Ishikawa (cell line): Measurements from ENCODE around the gene UBA6.

ENCODE experiments used
- CEBPB ChIP-seq: IDR thresholded peaks from 2 replicates; pipeline ENCODE4 v1.6.1; 2012
- CREB1 ChIP-seq: IDR thresholded peaks from 2 replicates; pipeline ENCODE4 v1.6.1; 2012; ENCODE audit warnings: low read depth
- EP300 ChIP-seq: IDR thresholded peaks from 2 replicates; pipeline ENCODE4 v1.6.1; 2012; ENCODE audit warnings: borderline replicate concordance
- FOXM1 ChIP-seq: IDR thresholded peaks from 2 replicates; pipeline ENCODE4 v1.6.1; 2012; ENCODE audit warnings: low read depth, borderline replicate concordance
- MAX ChIP-seq: IDR thresholded peaks from 2 replicates; pipeline ENCODE4 v1.6.1; 2012
- RAD21 ChIP-seq: IDR thresholded peaks from 2 replicates; pipeline ENCODE4 v1.6.1; 2012; ENCODE audit warnings: low read depth
- REST ChIP-seq: IDR thresholded peaks from 2 replicates; pipeline ENCODE4 v1.6.1; 2012; ENCODE audit warnings: low read depth, mild to moderate bottlenecking
- TAF1 ChIP-seq: IDR thresholded peaks from 2 replicates; pipeline ENCODE4 v1.6.1; 2012; ENCODE audit warnings: low read depth, mild to moderate bottlenecking
- TEAD4 ChIP-seq: IDR thresholded peaks from 2 replicates; pipeline ENCODE4 v1.6.1; 2012
- ZBTB7A ChIP-seq: IDR thresholded peaks from 2 replicates; pipeline ENCODE4 v1.6.1; 2012; ENCODE audit warnings: low read depth

GRCh38 chr4:67684839-67685531 is 16.0 kb downstream of the UBA6 start:
- TF ChIP-seq TAF1 = no peak
- TF ChIP-seq CEBPB = no peak
- TF ChIP-seq REST = no peak
- TF ChIP-seq FOXM1 = no peak
- TF ChIP-seq TEAD4 = no peak
- TF ChIP-seq MAX = no peak
- no peak for TF ChIP-seq RAD21
- no peak for TF ChIP-seq ZBTB7A
- TF ChIP-seq CREB1 = no peak
- no peak for TF ChIP-seq EP300
